Measurements from ENCODE around the gene SLC10A7. TPM values are rescaled to one million over a fixed set of nuclear protein-coding genes. Genes with fewer than 3 reads are reported as not detected.

The SLC10A7 gene
- total and polyA plus RNA-seq, 2 donors, result 4.9 to 10.7 TPM

- no peak overlapping the region for H3K4me3 ChIP-seq (ENCODE audit: low read length in 2 of 2)
- WGBS, result 95% methylated on average over 2 of the region's 2 CpGs
- no peaks in the 10 kb centered on the region for H3K9me3 ChIP-seq (ENCODE audit: control insufficient read depth in 2 of 2, insufficient read depth in 1 of 2, low read length in 1 of 2)
- DNase-seq (ENCODE audit: low read depth in 6 of 9, low spot score in 9 of 9), result no peak
- H3K27ac ChIP-seq (ENCODE audit: low read depth in 1 of 2, low read length in 1 of 2), result no peak overlapping the region
- H3K4me1 ChIP-seq (ENCODE audit: control insufficient read depth in 2 of 2, insufficient read depth in 2 of 2, low read length in 2 of 2), result no peaks in the 10 kb centered on the region
- H3K27me3 ChIP-seq (ENCODE audit: control insufficient read depth in 2 of 2, insufficient read depth in 1 of 2, low read length in 1 of 2), result no peaks in the 10 kb centered on the region
- peaks cover 0 to 4% of the 10 kb centered on the region in 2 donors for H3K36me3 ChIP-seq (ENCODE audit: control insufficient read depth in 2 of 2, insufficient read depth in 2 of 2, low read length in 1 of 2)
Observed at GRCh38 chr4:146507632-146508031, 14.1 kb downstream of the SLC10A7 start.

- Histone ChIP-seq H3K27ac (ENCODE audit: low read depth in 1 of 2, low read length in 1 of 2) (no peak overlapping the region), H3K9me3 (ENCODE audit: control insufficient read depth in 2 of 2, insufficient read depth in 1 of 2, low read length in 1 of 2) (no peaks in the 10 kb centered on the region), H3K36me3 (ENCODE audit: control insufficient read depth in 2 of 2, insufficient read depth in 2 of 2, low read length in 1 of 2) (peaks cover 0 to 4% of the 10 kb centered on the region in 2 donors), H3K4me3 (ENCODE audit: low read length in 2 of 2) (no peak overlapping the region), H3K4me1 (ENCODE audit: control insufficient read depth in 2 of 2, insufficient read depth in 2 of 2, low read length in 2 of 2) (no peaks in the 10 kb centered on the region), H3K27me3 (ENCODE audit: control insufficient read depth in 2 of 2, insufficient read depth in 1 of 2, low read length in 1 of 2) (no peaks in the 10 kb centered on the region)
- no peak for DNase-seq (ENCODE audit: low read depth in 6 of 9, low spot score in 9 of 9)
Observed at GRCh38 chr4:146506272-146506671, 15.5 kb downstream of the SLC10A7 start.

DNA sequence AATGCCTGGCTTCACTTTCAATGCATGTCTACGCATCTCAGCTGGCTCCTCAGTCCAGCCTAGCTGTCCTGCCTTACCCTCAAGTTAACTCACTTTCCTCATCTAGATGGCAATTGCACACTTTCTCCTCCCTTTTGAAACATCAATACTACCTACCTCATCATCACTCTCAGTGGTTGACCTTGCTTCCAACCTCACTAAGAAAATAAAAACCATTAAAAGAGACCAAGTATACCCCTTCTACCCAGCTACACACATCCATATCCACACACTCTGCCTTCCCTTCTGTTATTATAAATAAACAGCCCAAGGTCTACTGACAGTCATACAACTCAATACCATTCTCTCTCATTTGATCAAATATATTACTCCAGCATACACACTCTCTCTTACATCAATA lies 21.5 kb downstream of the SLC10A7 start:
- no peaks in the 10 kb centered on the region for H3K9me3 ChIP-seq (ENCODE audit: control insufficient read depth in 2 of 2, insufficient read depth in 1 of 2, low read length in 1 of 2)
- 99% methylated on average over 1 of the region's 1 CpG for WGBS
- peaks cover 0 to 4% of the 10 kb centered on the region in 2 donors for H3K36me3 ChIP-seq (ENCODE audit: control insufficient read depth in 2 of 2, insufficient read depth in 2 of 2, low read length in 1 of 2)
- H3K27ac ChIP-seq (ENCODE audit: low read depth in 1 of 2, low read length in 1 of 2), result no peak overlapping the region
- H3K4me1 ChIP-seq (ENCODE audit: control insufficient read depth in 2 of 2, insufficient read depth in 2 of 2, low read length in 2 of 2), result no peaks in the 10 kb centered on the region
- no peak overlapping the region for H3K4me3 ChIP-seq (ENCODE audit: low read length in 2 of 2)
- no peak for DNase-seq (ENCODE audit: low read depth in 6 of 9, low spot score in 9 of 9)
- no peaks in the 10 kb centered on the region for H3K27me3 ChIP-seq (ENCODE audit: control insufficient read depth in 2 of 2, insufficient read depth in 1 of 2, low read length in 1 of 2)

- H3K36me3 ChIP-seq (ENCODE audit: control insufficient read depth in 2 of 2, insufficient read depth in 2 of 2, low read length in 1 of 2), result no peaks in the 10 kb centered on the region
- no peaks in the 10 kb centered on the region for H3K9me3 ChIP-seq (ENCODE audit: control insufficient read depth in 2 of 2, insufficient read depth in 1 of 2, low read length in 1 of 2)
- H3K27ac ChIP-seq (ENCODE audit: low read depth in 1 of 2, low read length in 1 of 2), result no peak overlapping the region
- no peak for DNase-seq (ENCODE audit: low read depth in 6 of 9, low spot score in 9 of 9)
- H3K4me3 ChIP-seq (ENCODE audit: low read length in 2 of 2), result no peak overlapping the region
- no peaks in the 10 kb centered on the region for H3K4me1 ChIP-seq (ENCODE audit: control insufficient read depth in 2 of 2, insufficient read depth in 2 of 2, low read length in 2 of 2)
- WGBS, result 98% methylated on average over 4 of the region's 4 CpGs
- no peaks in the 10 kb centered on the region for H3K27me3 ChIP-seq (ENCODE audit: control insufficient read depth in 2 of 2, insufficient read depth in 1 of 2, low read length in 1 of 2)
Observed at GRCh38 chr4:146498291-146498690, 23.4 kb downstream of the SLC10A7 start.

- 98% methylated on average over 1 of the region's 1 CpG for WGBS
Observed at GRCh38 chr4:146495269-146495668, 26.5 kb downstream of the SLC10A7 start.

GRCh38 chr4:146494143-146494542 lies 27.6 kb downstream of the SLC10A7 start:
- 98% methylated on average over 6 of the region's 6 CpGs for WGBS
- Histone ChIP-seq H3K27ac (ENCODE audit: low read depth in 1 of 2, low read length in 1 of 2) (no peak overlapping the region), H3K4me1 (ENCODE audit: control insufficient read depth in 2 of 2, insufficient read depth in 2 of 2, low read length in 2 of 2) (no peaks in the 10 kb centered on the region), H3K4me3 (ENCODE audit: low read length in 2 of 2) (no peak overlapping the region), H3K36me3 (ENCODE audit: control insufficient read depth in 2 of 2, insufficient read depth in 2 of 2, low read length in 1 of 2) (no peaks in the 10 kb centered on the region), H3K27me3 (ENCODE audit: control insufficient read depth in 2 of 2, insufficient read depth in 1 of 2, low read length in 1 of 2) (no peaks in the 10 kb centered on the region), H3K9me3 (ENCODE audit: control insufficient read depth in 2 of 2, insufficient read depth in 1 of 2, low read length in 1 of 2) (no peaks in the 10 kb centered on the region)
- no peak for DNase-seq (ENCODE audit: low read depth in 6 of 9, low spot score in 9 of 9)

More at GRCh38 chr4:146495269-146495668, 26.5 kb downstream of the SLC10A7 start:
- no peak for DNase-seq (ENCODE audit: low read depth in 6 of 9, low spot score in 9 of 9)
- no peaks in the 10 kb centered on the region for H3K9me3 ChIP-seq (ENCODE audit: control insufficient read depth in 2 of 2, insufficient read depth in 1 of 2, low read length in 1 of 2)
- H3K27me3 ChIP-seq (ENCODE audit: control insufficient read depth in 2 of 2, insufficient read depth in 1 of 2, low read length in 1 of 2), result no peaks in the 10 kb centered on the region
- no peak overlapping the region for H3K27ac ChIP-seq (ENCODE audit: low read depth in 1 of 2, low read length in 1 of 2)
- no peaks in the 10 kb centered on the region for H3K4me1 ChIP-seq (ENCODE audit: control insufficient read depth in 2 of 2, insufficient read depth in 2 of 2, low read length in 2 of 2)
- H3K36me3 ChIP-seq (ENCODE audit: control insufficient read depth in 2 of 2, insufficient read depth in 2 of 2, low read length in 1 of 2), result no peaks in the 10 kb centered on the region
- no peak overlapping the region for H3K4me3 ChIP-seq (ENCODE audit: low read length in 2 of 2)

- no peak for DNase-seq (ENCODE audit: low read depth in 6 of 9, low spot score in 9 of 9)
- Histone ChIP-seq H3K27me3 (ENCODE audit: control insufficient read depth in 2 of 2, insufficient read depth in 1 of 2, low read length in 1 of 2) (no peaks in the 10 kb centered on the region), H3K27ac (ENCODE audit: low read depth in 1 of 2, low read length in 1 of 2) (no peak overlapping the region), H3K9me3 (ENCODE audit: control insufficient read depth in 2 of 2, insufficient read depth in 1 of 2, low read length in 1 of 2) (no peaks in the 10 kb centered on the region), H3K36me3 (ENCODE audit: control insufficient read depth in 2 of 2, insufficient read depth in 2 of 2, low read length in 1 of 2) (no peaks in the 10 kb centered on the region), H3K4me1 (ENCODE audit: control insufficient read depth in 2 of 2, insufficient read depth in 2 of 2, low read length in 2 of 2) (no peaks in the 10 kb centered on the region), H3K4me3 (ENCODE audit: low read length in 2 of 2) (no peak overlapping the region)
- 98% methylated on average over 2 of the region's 2 CpGs for WGBS
Observed at GRCh38 chr4:146490106-146490505, 31.6 kb downstream of the SLC10A7 start.

GRCh38 chr4:146488495-146489174 lies 33.1 kb downstream of the SLC10A7 start:
- no peaks in the 10 kb centered on the region for H3K36me3 ChIP-seq (ENCODE audit: control insufficient read depth in 2 of 2, insufficient read depth in 2 of 2, low read length in 1 of 2)
- H3K4me3 ChIP-seq (ENCODE audit: low read length in 2 of 2), result no peak overlapping the region
- no peaks in the 10 kb centered on the region for H3K27me3 ChIP-seq (ENCODE audit: control insufficient read depth in 2 of 2, insufficient read depth in 1 of 2, low read length in 1 of 2)
- WGBS, result 63% methylated on average over 3 of the region's 3 CpGs
- no peak for DNase-seq (ENCODE audit: low read depth in 6 of 9, low spot score in 9 of 9)
- H3K27ac ChIP-seq (ENCODE audit: low read depth in 1 of 2, low read length in 1 of 2), result no peak overlapping the region
- no peaks in the 10 kb centered on the region for H3K4me1 ChIP-seq (ENCODE audit: control insufficient read depth in 2 of 2, insufficient read depth in 2 of 2, low read length in 2 of 2)
- no peaks in the 10 kb centered on the region for H3K9me3 ChIP-seq (ENCODE audit: control insufficient read depth in 2 of 2, insufficient read depth in 1 of 2, low read length in 1 of 2)

- DNase-seq (ENCODE audit: low read depth in 6 of 9, low spot score in 9 of 9), result no peak
- Histone ChIP-seq H3K27ac (ENCODE audit: low read depth in 1 of 2, low read length in 1 of 2) (no peak overlapping the region), H3K27me3 (ENCODE audit: control insufficient read depth in 2 of 2, insufficient read depth in 1 of 2, low read length in 1 of 2) (no peaks in the 10 kb centered on the region), H3K36me3 (ENCODE audit: control insufficient read depth in 2 of 2, insufficient read depth in 2 of 2, low read length in 1 of 2) (no peaks in the 10 kb centered on the region), H3K4me1 (ENCODE audit: control insufficient read depth in 2 of 2, insufficient read depth in 2 of 2, low read length in 2 of 2) (no peaks in the 10 kb centered on the region), H3K9me3 (ENCODE audit: control insufficient read depth in 2 of 2, insufficient read depth in 1 of 2, low read length in 1 of 2) (no peaks in the 10 kb centered on the region), H3K4me3 (ENCODE audit: low read length in 2 of 2) (no peak overlapping the region)
- WGBS, result 83% methylated on average over 1 of the region's 1 CpG
Observed at GRCh38 chr4:146486565-146486964, 35.2 kb downstream of the SLC10A7 start.

Measured in thymus (tissue), 11 donors.